Natural killer cell (primary cell): ENCODE data around the gene FAM83F. TPM values are rescaled to one million over a fixed set of nuclear protein-coding genes. Genes with fewer than 3 reads are reported as not detected.

Experiments
- ATAC-seq, 3 donors: fragments of 150-1000 bp in 2 of 3; fragments of 200-7000 bp in 1 of 3; cut with Tn5 transposase; 1 replicate in 1 of 3; 2 replicates in 2 of 3; pipeline ENCODE4 v1.10.0; 2021; ENCODE audit warnings: mild to moderate bottlenecking in 2 of 3, moderate library complexity in 2 of 3
- DNase-seq, 2 donors: peaks; one replicate each; pipeline versions ENCODE4 v3.0.0 to v3.0.0-alpha.2; 2013 to 2021; ENCODE audit warnings: mixed read lengths in 1 of 2
- H3K27ac ChIP-seq: one replicate; pipeline ENCODE4 v1.5.1; 2013; ENCODE audit warnings: mild to moderate bottlenecking, low read length
- H3K27me3 ChIP-seq: one replicate; pipeline ENCODE4 v1.6.1; 2013; ENCODE audit warnings: low read length; ENCODE audit not compliant: control insufficient read depth, insufficient read depth
- H3K36me3 ChIP-seq: one replicate; pipeline ENCODE4 v1.6.1; 2013; ENCODE audit warnings: low read length; ENCODE audit not compliant: control insufficient read depth, insufficient read depth
- H3K4me1 ChIP-seq: one replicate; pipeline ENCODE4 v1.6.1; 2013; ENCODE audit warnings: low read length; ENCODE audit not compliant: control insufficient read depth, insufficient read depth
- H3K4me3 ChIP-seq: one replicate; pipeline ENCODE4 v1.5.1; 2013; ENCODE audit warnings: low read length
- H3K9me3 ChIP-seq: one replicate; pipeline ENCODE4 v1.6.1; 2013; ENCODE audit warnings: low read length; ENCODE audit not compliant: control insufficient read depth, insufficient read depth
- H3K27ac Mint-ChIP-seq, 2 donors: one replicate each; pipeline ENCODE4 v1.8.0; 2022; ENCODE audit warnings: mild to moderate bottlenecking in 2 of 2, mixed read lengths in 2 of 2, moderate library complexity in 1 of 2
- H3K27me3 Mint-ChIP-seq, 2 donors: one replicate each; pipeline ENCODE4 v1.8.0; 2022; ENCODE audit warnings: low read depth in 2 of 2, mixed read lengths in 2 of 2
- H3K36me3 Mint-ChIP-seq: one replicate; pipeline ENCODE4 v1.8.0; 2022; ENCODE audit warnings: mixed read lengths
- H3K4me1 Mint-ChIP-seq, 2 donors: one replicate each; pipeline ENCODE4 v1.8.0; 2022; ENCODE audit warnings: mixed read lengths in 2 of 2
- H3K4me3 Mint-ChIP-seq: one replicate; pipeline ENCODE4 v1.8.0; 2022; ENCODE audit warnings: mild to moderate bottlenecking, moderate library complexity, mixed read lengths
- H3K9me3 Mint-ChIP-seq, 2 donors: one replicate each; pipeline ENCODE4 v1.8.0; 2022; ENCODE audit warnings: mixed read lengths in 2 of 2
- WGBS: methylation state at CpG from one replicate; pipeline ENCODE4 v1.1.7; 2013; ENCODE audit warnings: missing lambda C conversion rate; ENCODE audit not compliant: insufficient coverage; 5-methylcytosine and 5-hydroxymethylcytosine counted together
- intact Hi-C: fragments of 100-400 bp; cut with micrococcal nuclease; formaldehyde crosslinking; loops from one replicate; pipeline ENCODE4 v1.14.2; 2022
- total RNA-seq, 4 donors: library from RNA; stranded (reverse); fragments of 120-200 nt in 1 of 4; gene quantifications; one replicate each; pipeline versions ENCODE4 v1.2.3 to v1.2.4, GENCODE V29; 2013 to 2022
- TF ChIP-seq, protein P1 (sequence below): fragments of 200-600 bp; IDR thresholded peaks from one replicate; pipeline ENCODE4 v1.8.0; 2022; ENCODE audit warnings: antibody characterized with exemption

Gene FAM83F
- total RNA-seq, 3 donors from 2014 or later (not counting 1 experiment from before 2014, with no cell fraction given): 1.0 to 7.5 TPM; not detected in 1

DNA sequence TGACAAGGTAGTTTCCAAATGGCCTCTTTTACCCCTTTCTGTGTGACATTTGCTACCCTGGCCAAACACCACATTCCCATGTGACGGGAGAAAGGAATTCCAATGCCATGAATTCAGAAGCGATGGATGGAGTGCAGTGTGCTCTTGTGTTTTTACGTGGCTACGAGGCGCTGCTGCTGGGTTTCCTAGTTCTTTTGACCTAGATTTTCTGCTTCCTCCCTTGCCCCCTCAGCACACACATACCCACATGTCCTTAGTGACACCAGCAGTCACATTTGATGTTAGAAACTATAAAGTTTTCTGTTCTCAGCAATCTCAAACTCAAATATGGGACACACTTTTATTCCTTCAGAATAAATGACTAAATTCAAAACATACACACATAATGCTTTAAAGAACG is 42.4 kb upstream of the FAM83F start:
- Histone ChIP-seq H3K9me3 (no peaks in the 10 kb centered on the region), H3K36me3 (peaks cover 32% of the 10 kb centered on the region), H3K27me3 (no peaks in the 10 kb centered on the region), H3K4me3 (no peak overlapping the region), H3K27ac (peak overlapping the region; percentile 4), H3K4me1 (peaks cover 47% of the 10 kb centered on the region)
- Mint-ChIP-seq H3K36me3 (peaks cover 8% of the 10 kb centered on the region), H3K27ac (peak overlapping the region; percentile 62 to 80), H3K27me3 (no peaks in the 10 kb centered on the region), H3K4me1 (peaks cover 72% of the 10 kb centered on the region in 2 donors), H3K9me3 (no peaks in the 10 kb centered on the region), H3K4me3 (peak overlapping the region; percentile 81)
- WGBS: 46% methylated on average over 5 of the region's 6 CpGs
- intact Hi-C loops: no loop called here
- ATAC-seq: peak; percentile 43 to 70 (median 70)
- TF ChIP-seq, protein P1, sequence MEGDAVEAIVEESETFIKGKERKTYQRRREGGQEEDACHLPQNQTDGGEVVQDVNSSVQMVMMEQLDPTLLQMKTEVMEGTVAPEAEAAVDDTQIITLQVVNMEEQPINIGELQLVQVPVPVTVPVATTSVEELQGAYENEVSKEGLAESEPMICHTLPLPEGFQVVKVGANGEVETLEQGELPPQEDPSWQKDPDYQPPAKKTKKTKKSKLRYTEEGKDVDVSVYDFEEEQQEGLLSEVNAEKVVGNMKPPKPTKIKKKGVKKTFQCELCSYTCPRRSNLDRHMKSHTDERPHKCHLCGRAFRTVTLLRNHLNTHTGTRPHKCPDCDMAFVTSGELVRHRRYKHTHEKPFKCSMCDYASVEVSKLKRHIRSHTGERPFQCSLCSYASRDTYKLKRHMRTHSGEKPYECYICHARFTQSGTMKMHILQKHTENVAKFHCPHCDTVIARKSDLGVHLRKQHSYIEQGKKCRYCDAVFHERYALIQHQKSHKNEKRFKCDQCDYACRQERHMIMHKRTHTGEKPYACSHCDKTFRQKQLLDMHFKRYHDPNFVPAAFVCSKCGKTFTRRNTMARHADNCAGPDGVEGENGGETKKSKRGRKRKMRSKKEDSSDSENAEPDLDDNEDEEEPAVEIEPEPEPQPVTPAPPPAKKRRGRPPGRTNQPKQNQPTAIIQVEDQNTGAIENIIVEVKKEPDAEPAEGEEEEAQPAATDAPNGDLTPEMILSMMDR: no peak
- DNase-seq: peak in 1 of 2 donors; percentile 63

DNA sequence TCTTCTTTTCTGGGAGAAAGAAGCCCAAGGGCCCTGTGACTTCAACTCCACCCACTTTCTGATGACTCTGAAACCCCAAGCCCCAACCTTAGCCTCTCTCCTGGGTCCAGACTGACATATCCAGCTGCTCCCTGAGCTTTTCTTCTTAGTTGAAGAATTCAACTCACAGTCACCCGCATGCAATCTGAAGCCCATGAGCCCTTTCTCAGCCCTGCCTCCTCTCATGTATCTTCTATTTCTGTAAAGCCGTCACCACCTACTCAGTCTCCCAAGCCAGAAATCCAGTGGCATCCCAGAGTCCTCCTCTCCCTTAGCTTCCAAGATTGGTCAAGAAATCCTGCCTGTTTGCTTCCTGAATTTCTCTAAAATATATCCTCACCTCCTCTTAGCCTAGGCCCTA is 41.7 kb upstream of the FAM83F start:
- Mint-ChIP-seq H3K36me3 (peaks cover 11% of the 10 kb centered on the region), H3K4me1 (peaks cover 76 to 79% of the 10 kb centered on the region in 2 donors), H3K27ac (peak overlapping the region; percentile 62 to 80), H3K9me3 (no peaks in the 10 kb centered on the region), H3K27me3 (no peaks in the 10 kb centered on the region), H3K4me3 (peak overlapping the region; percentile 14)
- Histone ChIP-seq H3K27ac (no peak overlapping the region), H3K36me3 (peaks cover 36% of the 10 kb centered on the region), H3K9me3 (no peaks in the 10 kb centered on the region), H3K4me1 (peaks cover 51% of the 10 kb centered on the region), H3K4me3 (no peak overlapping the region), H3K27me3 (no peaks in the 10 kb centered on the region)
- intact Hi-C loops: no loop called here
- TF ChIP-seq, protein P1: no peak
- no peak for DNase-seq
- no peak for ATAC-seq
- 99% methylated on average over 2 of the region's 2 CpGs for WGBS

DNA sequence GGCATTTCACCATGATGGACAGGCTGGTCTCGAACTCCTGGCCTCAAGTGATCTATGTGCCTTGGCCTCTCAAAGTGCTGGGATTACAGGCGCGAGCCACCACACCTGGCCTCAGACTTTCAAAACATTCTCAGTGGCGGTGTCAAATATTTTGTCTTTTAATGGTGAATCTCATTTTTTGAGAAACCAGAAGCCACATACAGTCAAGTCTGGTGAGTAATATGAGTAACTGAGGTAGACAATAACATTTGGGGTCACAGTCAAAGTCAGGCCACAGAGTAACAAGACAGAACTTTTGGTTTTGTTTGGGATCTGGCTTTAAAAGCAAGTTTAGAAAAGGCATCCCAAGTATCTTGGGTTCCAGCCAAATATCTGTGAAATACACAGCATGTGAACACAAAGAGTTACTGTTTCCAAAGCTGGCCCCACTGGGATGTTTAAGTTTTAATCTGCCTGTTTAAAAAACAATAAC is 40.1 kb upstream of the FAM83F start:
- TF ChIP-seq, protein P1: no peak

DNA sequence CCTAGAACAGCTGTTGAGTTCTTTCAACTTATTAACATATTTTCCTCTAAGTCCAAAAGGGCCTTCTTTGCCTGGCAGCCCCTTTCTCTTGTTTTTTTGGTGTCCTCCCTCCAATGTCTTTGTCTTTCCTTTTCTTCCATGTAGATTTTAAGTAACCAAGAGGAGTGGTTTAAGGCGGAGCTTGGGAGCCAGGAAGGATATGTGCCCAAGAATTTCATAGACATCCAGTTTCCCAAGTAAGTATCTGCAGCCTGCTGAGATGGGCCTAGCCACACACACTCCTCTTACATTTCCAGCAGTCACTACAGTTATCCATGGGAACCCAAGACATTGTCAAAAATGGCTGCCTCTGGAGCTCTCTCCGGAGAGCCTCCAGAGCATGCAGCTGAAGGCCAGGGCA is 39.1 kb upstream of the FAM83F start:
- Mint-ChIP-seq H3K4me1 (peaks cover 78 to 83% of the 10 kb centered on the region in 2 donors), H3K4me3 (no peak overlapping the region), H3K27ac (peak overlapping the region; percentile 18 to 34), H3K36me3 (peaks cover 20% of the 10 kb centered on the region), H3K27me3 (no peaks in the 10 kb centered on the region), H3K9me3 (no peaks in the 10 kb centered on the region)
- Histone ChIP-seq H3K27ac (no peak overlapping the region), H3K4me1 (peaks cover 63% of the 10 kb centered on the region), H3K4me3 (no peak overlapping the region), H3K27me3 (no peaks in the 10 kb centered on the region), H3K9me3 (no peaks in the 10 kb centered on the region), H3K36me3 (peaks cover 44% of the 10 kb centered on the region)
- DNase-seq: no peak
- intact Hi-C loops: no loop called here
- TF ChIP-seq, protein P1: no peak
- 96% methylated on average over 2 of the region's 2 CpGs for WGBS
- ATAC-seq: no peak

More for the DNA sequence above, 40.1 kb upstream of the FAM83F start:
- 94% methylated on average over 4 of the region's 4 CpGs for WGBS
- no peak overlapping the region for H3K4me3 ChIP-seq
- Mint-ChIP-seq H3K27ac (no peak overlapping the region), H3K9me3 (no peaks in the 10 kb centered on the region), H3K4me3 (no peak overlapping the region), H3K27me3 (no peaks in the 10 kb centered on the region), H3K4me1 (peaks cover 78 to 83% of the 10 kb centered on the region in 2 donors), H3K36me3 (peaks cover 20% of the 10 kb centered on the region)
- H3K27ac ChIP-seq: no peak overlapping the region
- no peak for ATAC-seq
- no peak for DNase-seq
- H3K27me3 ChIP-seq: no peaks in the 10 kb centered on the region
- H3K36me3 ChIP-seq: peaks cover 38% of the 10 kb centered on the region
- intact Hi-C loops: no loop called here
- H3K4me1 ChIP-seq: peaks cover 62% of the 10 kb centered on the region
- H3K9me3 ChIP-seq: no peaks in the 10 kb centered on the region
